Urinary bladder (tissue), 4 donors: ENCODE measurements around the gene IGSF1. TPM values are rescaled to one million over a fixed set of nuclear protein-coding genes. Genes with fewer than 3 reads are reported as not detected.

Source experiments
- DNase-seq: peaks from one replicate; pipeline ENCODE4 v3.0.0-alpha.2; 2015; ENCODE audit errors: extremely low spot score
- H3K27ac ChIP-seq: one replicate; pipeline ENCODE4 v1.5.1; 2013; ENCODE audit warnings: low read depth, mild to moderate bottlenecking, moderate library complexity
- H3K36me3 ChIP-seq: one replicate; pipeline ENCODE4 v1.6.1; 2013; ENCODE audit warnings: mild to moderate bottlenecking, moderate library complexity; ENCODE audit not compliant: insufficient read depth
- H3K4me1 ChIP-seq: one replicate; pipeline ENCODE4 v1.6.1; 2013; ENCODE audit warnings: mild to moderate bottlenecking, moderate library complexity; ENCODE audit not compliant: insufficient read depth
- H3K4me3 ChIP-seq: one replicate; pipeline ENCODE4 v1.5.1; 2013; ENCODE audit warnings: low read depth, low read length
- WGBS: extraction: QIAGEN DNeasy Blood & Tissue Kit; methylation state at CpG from one replicate; pipeline ENCODE4 v1.1.7; 2013; 5-methylcytosine and 5-hydroxymethylcytosine counted together
- polyA plus RNA-seq: library from polyadenylated mRNA; stranded (reverse); fragments of 200-250 nt; gene quantifications from one replicate; pipeline ENCODE4 v1.2.3, GENCODE V29; 2013
- total RNA-seq: library from RNA; depleted of rRNA; stranded (reverse); fragments of >200 nt; gene quantifications from one replicate; pipeline ENCODE4 v1.2.3, GENCODE V29; 2014
- donor health status: healthy with polysubstance abuse.
- donor health status: healthy.

The IGSF1 gene
- total and polyA plus RNA-seq, 2 donors: 0.24 to 0.63 TPM

DNA sequence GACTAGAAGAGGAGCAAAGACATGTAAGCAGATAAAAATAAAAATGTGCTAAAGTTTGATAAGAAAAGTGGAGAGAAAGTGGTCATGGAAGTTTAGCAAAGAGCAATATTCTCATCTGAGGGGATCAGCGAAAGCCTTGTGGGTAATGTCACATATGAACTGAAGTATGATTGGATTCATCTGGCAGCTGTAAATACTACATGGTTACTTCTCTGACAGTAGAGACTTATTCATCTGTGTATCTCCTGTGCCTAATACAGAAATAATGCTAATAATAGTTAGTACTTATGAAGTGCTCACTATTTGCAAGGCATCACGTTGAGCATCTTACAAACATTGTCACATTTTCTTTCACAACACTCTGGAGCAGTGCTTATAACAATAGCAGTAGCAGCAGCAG, 8.9 kb upstream of the IGSF1 start:
- H3K36me3 ChIP-seq: no peaks in the 10 kb centered on the region
- H3K27ac ChIP-seq: no peak overlapping the region
- WGBS: 59% methylated on average over 2 of the region's 2 CpGs
- H3K4me3 ChIP-seq: no peak overlapping the region
- DNase-seq: no peak
- no peaks in the 10 kb centered on the region for H3K4me1 ChIP-seq

GRCh38 chrX:131289527-131289926, 421 bp upstream of the IGSF1 start:
- Histone ChIP-seq H3K36me3 (no peaks in the 10 kb centered on the region), H3K4me1 (no peaks in the 10 kb centered on the region), H3K27ac (no peak overlapping the region), H3K4me3 (no peak overlapping the region)
- WGBS: 35% methylated on average over 4 of the region's 4 CpGs
- DNase-seq: no peak

DNA sequence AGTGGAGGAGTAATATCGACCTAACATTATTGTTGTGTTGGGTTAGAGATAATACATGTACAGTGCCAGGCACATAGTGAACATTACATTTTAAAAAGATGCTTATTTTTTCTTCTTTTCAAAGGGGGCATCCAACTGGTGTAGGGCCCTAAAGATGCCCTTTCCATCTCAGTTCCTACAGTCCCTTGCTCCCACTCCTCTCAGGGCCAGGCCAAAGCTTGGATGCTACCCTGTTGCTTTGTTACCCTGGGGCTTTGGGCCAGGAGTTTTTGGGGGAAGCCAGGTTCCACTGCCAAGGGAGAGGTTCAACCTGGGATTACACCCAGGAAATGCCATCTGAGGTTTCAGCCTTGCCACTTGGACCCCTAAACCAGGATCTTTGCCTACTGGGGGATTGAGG, 918 bp downstream of the IGSF1 start:
- no peak for DNase-seq
- no peak overlapping the region for H3K4me3 ChIP-seq
- H3K4me1 ChIP-seq: no peaks in the 10 kb centered on the region
- H3K27ac ChIP-seq: no peak overlapping the region
- no peaks in the 10 kb centered on the region for H3K36me3 ChIP-seq
- 68% methylated on average over 1 of the region's 1 CpG for WGBS

- H3K27ac ChIP-seq: no peak overlapping the region
Observed at GRCh38 chrX:131287560-131288179, 1.4 kb downstream of the IGSF1 start.

GRCh38 chrX:131279617-131280016, 9.5 kb downstream of the IGSF1 start:
- H3K27ac ChIP-seq: no peak overlapping the region
- no peaks in the 10 kb centered on the region for H3K4me1 ChIP-seq
- DNase-seq: no peak
- no peaks in the 10 kb centered on the region for H3K36me3 ChIP-seq
- whole genome bisulfite sequencing: 46% methylated on average over 4 of the region's 4 CpGs
- H3K4me3 ChIP-seq: no peak overlapping the region

More at GRCh38 chrX:131287560-131288179, 1.4 kb downstream of the IGSF1 start:
- 72% methylated on average over 4 of the region's 4 CpGs for WGBS
- Histone ChIP-seq H3K4me3 (no peak overlapping the region), H3K36me3 (no peaks in the 10 kb centered on the region), H3K4me1 (no peaks in the 10 kb centered on the region)
- DNase-seq: no peak

- Histone ChIP-seq H3K36me3 (no peaks in the 10 kb centered on the region), H3K4me1 (no peaks in the 10 kb centered on the region), H3K27ac (no peak overlapping the region), H3K4me3 (no peak overlapping the region)
- DNase-seq: no peak
- 55% methylated on average over 10 of the region's 10 CpGs for WGBS
Observed at GRCh38 chrX:131279197-131279596, 9.9 kb downstream of the IGSF1 start.

DNA sequence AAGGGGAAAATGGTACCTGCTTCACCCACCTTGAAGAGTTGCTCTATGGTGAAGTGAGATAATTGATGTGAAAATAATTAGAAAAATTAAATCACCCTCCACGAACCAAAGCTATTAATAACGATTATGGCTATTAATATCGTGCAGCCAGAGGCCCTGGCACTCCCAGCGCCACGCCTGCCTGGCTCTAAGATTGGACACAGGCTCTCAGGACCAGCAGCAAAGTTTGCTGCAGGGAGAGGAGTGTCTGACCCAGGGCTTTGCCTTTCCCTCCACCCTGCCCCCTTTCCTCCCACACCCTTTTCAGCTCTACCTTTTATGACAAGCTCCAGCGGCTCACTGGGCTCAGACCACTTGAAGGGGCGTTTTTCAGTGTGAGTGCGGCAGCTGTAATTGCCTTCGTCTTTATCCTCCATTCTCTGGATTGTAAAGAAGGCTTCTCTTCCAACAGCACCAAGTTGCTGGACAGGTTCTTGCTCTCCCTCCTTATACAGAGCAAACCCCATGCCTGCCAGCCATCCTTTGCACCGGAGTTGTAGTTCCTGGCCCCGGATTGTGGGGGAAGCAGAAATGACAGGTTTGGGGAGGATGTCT, 11.5 kb downstream of the IGSF1 start:
- Histone ChIP-seq H3K4me1 (no peaks in the 10 kb centered on the region), H3K36me3 (no peaks in the 10 kb centered on the region), H3K4me3 (no peak overlapping the region), H3K27ac (no peak overlapping the region)
- DNase-seq: no peak
- 37% methylated on average over 11 of the region's 11 CpGs for WGBS

DNA sequence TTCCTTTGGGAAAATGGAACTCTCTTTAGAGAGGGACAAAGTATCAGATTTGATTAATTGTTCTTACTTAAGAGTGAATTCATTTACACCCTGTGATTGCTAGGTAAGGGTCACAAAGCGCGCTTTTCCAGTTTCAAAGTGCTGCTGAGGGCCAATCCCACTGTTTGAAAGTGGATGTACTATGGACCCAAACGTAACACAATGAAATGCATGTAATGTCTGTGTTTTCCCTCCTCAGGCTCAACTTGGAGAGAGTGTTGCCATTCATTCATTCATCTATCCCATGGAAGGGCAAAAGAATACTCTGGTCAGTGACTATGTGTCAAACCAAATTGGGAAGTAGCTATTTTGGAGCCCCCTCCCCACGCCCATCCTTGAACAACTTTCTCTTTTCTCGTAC, 16.1 kb downstream of the IGSF1 start:
- Histone ChIP-seq H3K36me3 (no peaks in the 10 kb centered on the region), H3K27ac (no peak overlapping the region), H3K4me3 (no peak overlapping the region), H3K4me1 (no peaks in the 10 kb centered on the region)
- WGBS: 92% methylated on average over 5 of the region's 5 CpGs
- no peak for DNase-seq

DNA sequence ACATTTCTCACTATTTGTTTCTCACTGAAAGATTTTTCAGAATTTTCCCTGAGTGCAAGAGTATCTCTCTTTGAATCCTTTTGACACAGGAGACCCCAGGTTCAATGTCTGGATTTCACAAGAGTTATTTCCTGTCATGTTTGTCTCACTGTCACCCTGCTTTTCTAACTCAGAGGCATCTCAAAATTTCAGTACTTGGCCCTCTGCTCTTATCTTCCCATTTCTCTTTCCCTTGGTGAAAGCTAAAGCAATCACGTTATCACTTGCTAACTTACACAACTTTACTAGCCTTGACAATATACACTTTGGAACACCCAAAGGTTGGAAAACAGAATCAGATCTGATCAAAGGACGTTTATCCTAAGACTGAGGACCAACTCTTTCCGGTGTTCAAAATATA, 17.3 kb downstream of the IGSF1 start:
- Histone ChIP-seq H3K27ac (no peak overlapping the region), H3K4me3 (no peak overlapping the region), H3K36me3 (no peaks in the 10 kb centered on the region), H3K4me1 (no peaks in the 10 kb centered on the region)
- DNase-seq: no peak
- 23% methylated on average over 3 of the region's 3 CpGs for WGBS

DNA sequence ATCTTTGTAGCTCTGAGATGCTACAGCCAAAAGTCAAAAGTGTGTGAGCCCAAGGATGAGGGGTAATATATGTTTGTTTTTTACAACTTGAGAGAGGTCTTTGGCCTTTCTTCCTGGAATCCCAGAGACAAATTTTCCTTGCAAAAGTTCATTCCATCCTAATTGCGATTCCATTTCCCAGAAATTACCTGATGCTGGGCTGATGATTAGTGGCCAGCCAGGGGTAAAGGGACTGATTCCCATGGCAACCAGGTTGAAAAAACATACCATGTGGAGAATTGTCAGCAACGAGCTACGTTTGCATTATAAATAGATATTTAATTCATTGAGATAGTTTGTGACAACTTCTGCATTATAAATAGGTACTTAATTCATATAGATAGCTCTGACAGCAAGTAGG, 17.8 kb downstream of the IGSF1 start:
- H3K4me1 ChIP-seq: no peaks in the 10 kb centered on the region
- WGBS: 28% methylated on average over 3 of the region's 3 CpGs
- no peaks in the 10 kb centered on the region for H3K36me3 ChIP-seq
- DNase-seq: no peak
- H3K4me3 ChIP-seq: no peak overlapping the region
- no peak overlapping the region for H3K27ac ChIP-seq

- WGBS: 23% methylated on average over 1 of the region's 1 CpG
- H3K4me1 ChIP-seq: no peaks in the 10 kb centered on the region
- DNase-seq: no peak
- H3K27ac ChIP-seq: no peak overlapping the region
- H3K36me3 ChIP-seq: no peaks in the 10 kb centered on the region
- H3K4me3 ChIP-seq: no peak overlapping the region
Observed at GRCh38 chrX:131270080-131270479, 19.0 kb downstream of the IGSF1 start.

GRCh38 chrX:131264665-131265064, 24.4 kb downstream of the IGSF1 start:
- DNase-seq: no peak
- Histone ChIP-seq H3K27ac (no peak overlapping the region), H3K4me3 (no peak overlapping the region), H3K4me1 (no peaks in the 10 kb centered on the region), H3K36me3 (no peaks in the 10 kb centered on the region)
- WGBS: 83% methylated on average over 7 of the region's 7 CpGs

DNA sequence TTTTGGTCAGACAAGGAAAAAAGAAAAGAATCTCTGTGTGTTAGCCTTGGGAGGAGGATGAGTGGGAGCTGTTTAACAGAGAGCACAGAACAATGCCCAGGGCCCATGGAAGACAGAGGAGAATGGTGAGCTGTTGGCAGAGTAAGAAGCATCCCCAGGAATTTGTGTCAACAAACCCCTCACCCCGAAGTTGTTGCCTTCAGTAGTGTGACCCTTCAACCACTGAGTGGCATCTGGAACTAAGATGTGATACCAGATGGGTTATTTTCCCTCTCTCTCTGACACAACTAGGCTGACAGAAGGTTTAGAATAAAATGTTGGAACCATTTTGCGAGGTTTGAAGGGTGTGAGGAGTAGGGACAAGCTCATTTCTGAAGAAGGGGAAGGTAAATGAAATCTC, 25.1 kb downstream of the IGSF1 start:
- Histone ChIP-seq H3K36me3 (no peaks in the 10 kb centered on the region), H3K4me3 (no peak overlapping the region), H3K27ac (no peak overlapping the region), H3K4me1 (no peaks in the 10 kb centered on the region)
- no peak for DNase-seq
- 57% methylated on average over 2 of the region's 2 CpGs for WGBS

DNA sequence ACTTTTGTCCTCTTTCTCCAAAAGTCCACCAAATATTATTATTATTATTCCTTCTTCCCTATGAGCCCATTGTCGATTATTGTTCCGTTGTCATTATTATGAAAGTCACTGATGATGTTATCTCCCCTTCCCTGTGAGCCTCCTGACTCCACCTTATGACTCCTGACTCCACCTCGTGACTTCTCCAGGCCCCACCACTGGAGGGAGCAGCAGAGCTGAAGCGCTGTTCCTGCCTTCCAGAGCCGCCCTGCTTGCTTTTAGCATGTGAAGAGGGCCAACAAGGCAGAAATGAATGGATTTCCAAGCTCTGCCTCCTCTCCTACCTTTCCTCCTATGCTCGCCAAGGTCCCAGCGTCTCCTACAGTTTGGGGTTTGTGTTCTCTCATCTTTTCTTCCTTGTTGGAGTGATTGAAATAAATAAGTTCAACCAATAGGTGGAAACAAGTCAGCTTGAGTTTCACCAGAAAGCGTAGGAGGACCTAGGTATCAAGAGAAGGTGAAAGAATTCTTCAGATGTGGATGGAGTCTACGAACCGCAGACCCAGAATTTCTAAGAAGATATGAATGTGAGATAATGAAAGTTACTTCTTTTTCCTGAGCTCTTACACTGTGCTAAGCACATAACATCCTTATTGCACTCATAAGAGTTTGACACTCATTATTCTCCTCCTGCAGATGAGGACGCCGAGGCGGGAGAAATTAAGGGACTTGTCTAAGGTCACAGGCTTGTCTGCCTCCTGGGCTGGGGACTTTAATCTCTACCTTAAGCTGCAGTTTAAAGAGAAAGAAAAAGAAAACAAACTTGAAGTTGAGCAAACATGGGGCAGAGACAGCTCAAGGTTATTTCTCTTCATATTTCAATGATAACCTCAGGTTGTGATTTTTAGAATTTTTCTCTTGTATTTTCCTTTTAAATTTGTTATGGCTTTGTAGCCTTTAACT, 26.1 kb downstream of the IGSF1 start:
- Histone ChIP-seq H3K36me3 (no peaks in the 10 kb centered on the region), H3K4me1 (no peaks in the 10 kb centered on the region), H3K4me3 (no peak overlapping the region), H3K27ac (no peak overlapping the region)
- no peak for DNase-seq
- WGBS: 68% methylated on average over 13 of the region's 13 CpGs
